ENCODE measurements around the gene SLC1A7.

- no peak for TF ChIP-seq CTCF (IDR thresholded peaks at IDR 0.05; ENCODE audit: low read length)
- TF ChIP-seq EZH2 (IDR thresholded peaks at IDR 0.05; ENCODE audit: borderline replicate concordance, low read length): no peak
These were observed 74.6 kb downstream of the SLC1A7 start for GRCh38 chr1:53067886-53068285.

Measured in OCI-LY1 (cell line).